Activated CD4-positive, alpha-beta T cell treated with anti-CD3 and anti-CD28 coated beads, Interleukin-2, amount 50 U/mL, for 1 hour (primary cell): Measurements from ENCODE around the gene CDY1.
"Not testable (repeated sequence)": the region's sequence is repeated elsewhere in the genome, so short reads cannot be mapped to it uniquely, and the experiment has no call there.

Experiments
- DNase-seq: peaks from one replicate; pipeline ENCODE4 v3.0.0-alpha.2; 2020

Gene CDY1, protein sequence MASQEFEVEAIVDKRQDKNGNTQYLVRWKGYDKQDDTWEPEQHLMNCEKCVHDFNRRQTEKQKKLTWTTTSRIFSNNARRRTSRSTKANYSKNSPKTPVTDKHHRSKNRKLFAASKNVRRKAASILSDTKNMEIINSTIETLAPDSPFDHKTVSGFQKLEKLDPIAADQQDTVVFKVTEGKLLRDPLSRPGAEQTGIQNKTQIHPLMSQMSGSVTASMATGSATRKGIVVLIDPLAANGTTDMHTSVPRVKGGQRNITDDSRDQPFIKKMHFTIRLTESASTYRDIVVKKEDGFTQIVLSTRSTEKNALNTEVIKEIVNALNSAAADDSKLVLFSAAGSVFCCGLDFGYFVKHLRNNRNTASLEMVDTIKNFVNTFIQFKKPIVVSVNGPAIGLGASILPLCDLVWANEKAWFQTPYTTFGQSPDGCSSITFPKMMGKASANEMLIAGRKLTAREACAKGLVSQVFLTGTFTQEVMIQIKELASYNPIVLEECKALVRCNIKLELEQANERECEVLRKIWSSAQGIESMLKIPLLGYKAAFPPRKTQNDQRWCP

DNA sequence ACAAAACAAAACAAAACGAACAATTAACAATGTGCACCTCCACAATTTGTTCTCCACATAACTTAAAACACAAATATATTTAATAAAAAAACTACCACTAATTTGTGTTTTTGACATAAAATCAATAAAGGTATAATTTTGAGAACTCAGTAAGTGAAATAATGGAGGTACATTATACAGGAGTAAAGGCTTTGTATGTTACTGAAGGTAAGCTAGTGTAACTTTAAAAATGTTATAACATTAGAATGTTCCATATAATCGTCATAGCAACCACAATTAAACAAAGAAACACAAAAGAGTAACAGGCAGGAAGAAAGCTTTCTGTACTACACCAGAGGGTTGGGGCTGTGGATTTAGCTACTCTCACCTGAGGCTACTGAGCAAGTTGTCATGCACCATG lies at the start of gene CDY1:
Gene CDY1, plus strand, starts transcription at position 301 of the 400 bp plus-strand sequence. CDS start 326 bp downstream, outside the sequence.
- not testable (repeated sequence) for DNase-seq

DNA sequence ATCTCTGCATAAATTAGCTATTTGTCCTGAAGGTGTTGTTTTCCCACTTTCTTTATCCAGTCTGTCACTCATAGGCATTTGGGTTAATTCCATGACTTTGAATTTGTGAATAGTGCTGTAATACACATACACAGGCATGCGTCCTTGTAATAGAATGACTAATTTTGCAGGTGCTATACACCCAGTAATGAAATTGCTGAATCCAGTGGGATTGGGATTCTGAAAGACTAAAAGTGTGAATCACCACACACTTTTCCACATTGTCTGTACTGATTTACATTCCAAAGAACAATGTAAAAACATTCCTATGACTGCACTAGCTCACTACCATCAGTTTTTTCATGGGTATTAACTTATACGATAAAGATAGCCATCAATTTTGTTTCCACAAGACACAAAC lies 28.6 kb upstream of the CDY1 start:
- not testable (repeated sequence) for DNase-seq

DNA sequence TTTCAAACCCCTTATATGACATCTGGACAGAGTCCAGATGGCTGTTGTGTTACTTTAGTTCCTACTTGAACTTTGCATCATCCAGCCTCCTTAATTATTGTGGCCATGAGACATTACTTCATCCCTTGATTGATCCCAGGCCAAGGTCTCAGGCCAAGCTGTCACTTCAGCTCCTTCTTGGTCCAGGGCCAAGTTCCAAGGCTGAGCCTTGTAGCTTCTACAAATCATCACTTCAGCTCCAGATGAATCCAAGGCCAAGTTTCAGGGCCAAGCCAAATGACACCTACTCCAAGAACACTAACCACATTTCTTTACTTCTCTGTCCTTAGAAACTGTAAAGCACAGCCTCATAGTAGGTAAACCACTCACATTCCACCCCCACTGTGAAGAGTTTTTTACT lies 1.7 kb upstream of the CDY1 start:
- not testable (repeated sequence) for DNase-seq

DNA sequence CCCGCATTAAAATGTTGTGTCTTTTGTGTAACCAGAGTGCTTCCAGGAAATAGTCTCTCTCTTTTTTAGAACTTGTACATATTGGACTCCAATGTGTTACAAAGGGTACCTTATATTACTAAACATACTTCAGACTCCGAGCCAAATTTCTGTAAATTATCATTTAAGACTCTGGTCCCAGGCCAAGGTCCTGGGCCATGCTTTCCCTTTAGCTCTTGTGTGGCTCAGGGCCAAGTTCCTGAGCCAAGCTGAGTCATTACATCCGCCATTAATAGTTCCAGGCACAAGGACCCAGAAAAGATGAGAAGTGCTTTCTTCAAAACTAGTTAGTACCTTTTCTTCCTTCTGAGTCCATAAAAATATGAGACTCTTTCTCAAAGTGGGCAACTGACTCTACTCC lies 4.6 kb downstream of the CDY1 start:
- not testable (repeated sequence) for DNase-seq

DNA sequence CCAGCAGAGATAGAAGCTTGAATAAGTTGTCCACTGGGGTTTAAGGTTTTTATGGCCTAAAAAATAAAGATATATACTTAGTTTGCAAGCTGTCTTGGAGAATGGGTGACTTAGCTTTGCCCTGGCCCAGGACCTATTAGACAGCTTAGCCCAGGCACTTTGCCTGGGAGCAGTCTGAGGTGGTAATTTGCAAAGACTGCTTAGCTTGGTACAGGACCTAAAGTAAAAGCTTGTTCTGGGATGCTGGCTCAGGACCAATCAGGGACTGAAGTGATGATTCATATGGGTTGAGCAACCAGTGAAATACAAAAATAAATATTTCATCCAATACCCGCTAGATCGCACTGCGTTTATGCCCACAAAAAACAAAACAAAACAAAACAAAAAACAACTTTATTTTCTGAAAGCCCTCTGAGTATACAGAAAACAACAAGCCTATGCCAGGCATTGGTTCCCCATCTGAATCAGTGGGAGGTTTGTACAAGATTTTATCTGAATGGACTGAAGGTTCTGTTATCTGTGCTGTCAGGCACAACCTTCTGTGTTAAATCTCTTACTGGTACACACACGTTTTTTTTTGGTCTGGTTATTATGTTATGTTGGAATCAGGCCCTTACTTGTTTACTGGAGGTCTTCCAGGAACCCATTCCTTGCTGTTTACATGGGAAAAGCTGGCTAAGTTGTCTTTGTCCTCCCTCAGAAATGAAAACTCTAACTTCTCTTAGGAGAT lies 8.6 kb downstream of the CDY1 start:
- DNase-seq: not testable (repeated sequence)

DNA sequence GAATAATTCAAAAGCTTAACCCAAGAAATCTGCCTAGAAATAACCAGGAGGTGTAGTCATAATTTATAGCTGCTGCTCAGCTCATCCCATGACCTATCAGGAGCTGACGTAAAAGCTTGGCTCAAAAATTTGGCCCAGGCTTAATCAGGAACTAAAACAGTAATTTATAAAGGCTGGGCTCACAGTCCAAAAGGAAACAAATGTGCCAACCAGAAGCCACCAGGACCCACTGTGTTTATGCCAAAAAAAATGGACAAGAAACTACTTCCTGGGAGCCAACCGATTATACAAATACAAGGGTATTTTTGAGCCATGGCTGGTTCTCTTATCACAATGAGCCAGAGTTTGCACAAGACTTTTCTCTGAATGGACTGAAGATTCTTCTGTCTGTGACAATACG lies 17.9 kb downstream of the CDY1 start:
- not testable (repeated sequence) for DNase-seq

DNA sequence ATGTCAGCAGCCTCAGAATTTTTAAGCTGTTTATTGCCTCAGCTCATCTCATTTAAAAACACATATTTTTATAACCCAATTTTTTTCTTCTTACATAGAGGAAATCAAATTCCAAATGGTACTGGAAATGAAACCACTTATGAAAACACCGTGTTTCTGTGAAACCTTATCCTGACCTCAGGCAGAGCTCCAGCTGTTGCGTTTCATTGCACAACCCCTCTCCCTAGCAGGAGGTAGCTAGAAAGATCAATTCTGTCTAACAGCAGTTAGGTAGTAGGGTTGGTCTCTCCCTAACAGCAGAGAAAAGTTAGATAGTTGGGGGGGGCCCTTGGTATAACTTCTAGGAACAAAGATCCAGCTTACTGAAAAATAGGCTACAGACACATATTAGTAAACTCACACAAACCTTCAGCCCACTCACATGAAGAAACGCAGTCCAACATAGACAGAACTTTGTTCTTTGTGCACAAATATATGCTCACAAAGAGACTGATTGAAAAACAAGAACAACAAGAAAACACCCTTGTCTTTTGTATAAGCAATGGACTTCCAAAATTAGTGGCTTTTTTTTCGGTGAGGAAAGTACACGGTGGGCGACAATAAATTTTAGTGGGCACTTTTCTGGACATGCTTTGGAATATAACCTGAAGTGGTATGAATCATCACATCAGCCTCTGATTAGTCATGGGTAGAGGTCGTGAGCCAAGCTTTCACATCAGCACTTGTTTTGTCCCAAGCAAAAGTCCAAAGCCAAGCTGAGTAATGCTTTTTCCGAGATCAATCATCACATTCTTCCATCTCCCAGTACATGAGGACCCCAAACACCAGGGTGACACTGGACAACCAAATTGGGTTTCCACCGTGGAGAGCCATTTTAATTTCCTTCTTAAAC lies 21.4 kb downstream of the CDY1 start:
- DNase-seq: not testable (repeated sequence)
